ENCODE results near the gene NR3C1.

Gene NR3C1

GRCh38 chr5:143426437-143426991 lies 23.0 kb upstream of the NR3C1 start:
- DNase-seq (ENCODE audit: low read depth), result no peak

DNA sequence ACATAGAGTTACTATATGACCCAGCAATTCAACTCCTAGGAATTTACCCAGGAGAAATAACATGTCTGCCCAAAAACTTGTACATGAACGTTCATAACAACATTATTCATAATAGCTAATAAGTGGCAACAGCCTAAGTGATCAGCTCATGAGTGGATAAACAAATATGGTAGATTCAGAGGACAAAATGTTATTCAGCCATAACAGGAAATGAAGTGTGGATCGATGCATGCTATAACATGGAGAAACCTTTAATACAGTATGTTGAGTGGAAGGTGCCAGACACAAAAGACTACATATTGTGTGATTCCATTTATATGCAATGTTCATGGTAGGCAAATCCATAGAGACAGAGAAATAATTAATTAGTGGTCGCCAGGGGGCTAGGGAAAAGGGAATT lies 22.3 kb upstream of the NR3C1 start:
- DNase-seq (ENCODE audit: low read depth), result no peak

- no peak for DNase-seq (ENCODE audit: low read depth)
Observed at GRCh38 chr5:143418140-143418866, 14.8 kb upstream of the NR3C1 start.

- DNase-seq (ENCODE audit: low read depth), result no peak
Observed at GRCh38 chr5:143417503-143418139, 14.1 kb upstream of the NR3C1 start.

- no peak for DNase-seq (ENCODE audit: low read depth)
Observed at GRCh38 chr5:143416411-143416810, 12.9 kb upstream of the NR3C1 start.

- DNase-seq (ENCODE audit: low read depth), result no peak
Observed at GRCh38 chr5:143413958-143414669, 10.6 kb upstream of the NR3C1 start.

DNA sequence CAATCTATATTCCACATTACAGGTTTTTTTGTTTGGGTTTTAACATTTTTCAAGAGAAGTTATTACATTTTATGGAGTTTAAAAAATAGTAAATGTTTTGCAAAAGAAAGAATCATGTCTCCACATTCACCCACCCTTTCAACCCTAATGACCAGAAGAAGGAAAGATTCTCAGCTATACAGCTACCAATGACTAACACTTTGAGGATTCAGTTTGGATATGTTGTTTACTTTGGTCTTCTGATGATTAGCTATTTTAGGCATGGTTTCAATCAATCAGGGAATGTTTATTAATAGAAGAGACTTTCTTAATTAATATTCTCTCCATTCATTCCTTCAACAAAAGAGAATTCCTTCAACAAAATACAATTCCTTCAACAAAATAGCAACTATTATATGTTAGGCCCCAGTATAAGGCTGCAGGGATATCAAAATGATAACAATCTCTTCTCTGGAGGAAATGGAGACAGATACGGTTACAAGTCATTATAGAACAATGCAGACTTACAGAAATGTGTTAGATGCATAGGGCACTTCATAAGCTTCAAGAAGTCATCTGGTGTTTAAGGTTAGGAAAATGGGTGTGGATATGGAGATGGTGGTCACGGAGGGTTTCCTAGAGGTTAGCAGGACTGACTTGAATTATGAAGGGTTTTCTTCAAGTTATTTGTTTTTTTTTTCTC lies 9.3 kb upstream of the NR3C1 start:
- no peak for DNase-seq (ENCODE audit: low read depth)

DNA sequence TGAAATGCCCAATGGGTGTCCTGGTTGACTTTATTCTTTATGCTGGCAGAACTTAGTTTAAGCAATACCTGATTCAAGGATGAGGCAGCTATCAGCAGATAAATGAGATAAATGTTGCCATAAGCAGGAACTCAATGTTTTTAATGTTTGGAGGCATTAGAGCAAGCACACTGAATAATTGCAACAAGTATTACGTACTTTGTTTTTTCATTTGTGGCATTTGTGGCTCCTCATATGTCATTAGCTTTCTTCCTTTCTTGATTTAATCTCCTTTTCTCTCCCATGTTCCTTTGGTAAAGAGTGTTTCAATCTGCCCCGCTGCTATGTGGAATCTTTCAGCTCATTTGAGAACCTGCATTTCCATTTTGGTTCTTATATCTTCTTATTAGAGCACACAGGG lies 6.4 kb upstream of the NR3C1 start:
- DNase-seq (ENCODE audit: low read depth), result no peak

- DNase-seq (ENCODE audit: low read depth), result no peak
Observed at GRCh38 chr5:143406408-143406807, 2.9 kb upstream of the NR3C1 start.

- DNase-seq (ENCODE audit: low read depth), result no peak
Observed at GRCh38 chr5:143405849-143406098, 2.3 kb upstream of the NR3C1 start.

GRCh38 chr5:143405063-143405848 lies 1.8 kb upstream of the NR3C1 start:
- DNase-seq (ENCODE audit: low read depth), result no peak

DNA sequence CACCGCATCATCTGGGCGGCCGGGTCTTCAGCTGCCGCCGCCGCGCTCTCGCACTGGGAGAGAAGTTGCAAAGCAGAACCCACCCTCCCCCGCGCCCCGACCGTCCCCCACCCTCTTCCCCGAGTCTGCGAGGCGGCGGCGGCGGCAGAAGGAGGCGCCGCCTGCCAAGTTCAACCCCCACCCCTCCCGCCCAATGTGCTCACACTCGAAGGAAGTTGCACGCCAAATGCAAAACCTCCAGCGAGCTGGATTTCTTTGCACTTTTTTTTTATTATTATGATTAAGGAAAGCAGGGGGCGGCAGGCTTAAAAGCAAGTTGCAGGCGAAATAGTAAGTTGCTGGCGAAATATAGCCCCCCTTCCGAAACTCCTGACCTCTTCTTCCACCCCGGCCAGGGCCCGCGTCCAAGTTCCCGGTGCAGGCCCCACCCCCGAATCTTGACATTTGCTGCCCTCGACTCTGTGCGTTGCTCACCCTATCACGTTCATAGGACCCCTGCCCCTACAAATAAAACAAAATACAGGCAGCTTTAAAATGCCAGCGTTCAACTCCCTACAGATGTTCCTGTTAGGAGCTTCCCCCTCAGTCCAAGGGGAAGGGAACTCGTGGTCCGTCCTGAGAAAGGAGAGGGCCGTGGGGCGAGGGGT lies 1.1 kb upstream of the NR3C1 start:
- peak; percentile 82 for DNase-seq (ENCODE audit: low read depth)

- no peak for DNase-seq (ENCODE audit: low read depth)
Observed at GRCh38 chr5:143403334-143403592, 223 bp downstream of the NR3C1 start.

DNA sequence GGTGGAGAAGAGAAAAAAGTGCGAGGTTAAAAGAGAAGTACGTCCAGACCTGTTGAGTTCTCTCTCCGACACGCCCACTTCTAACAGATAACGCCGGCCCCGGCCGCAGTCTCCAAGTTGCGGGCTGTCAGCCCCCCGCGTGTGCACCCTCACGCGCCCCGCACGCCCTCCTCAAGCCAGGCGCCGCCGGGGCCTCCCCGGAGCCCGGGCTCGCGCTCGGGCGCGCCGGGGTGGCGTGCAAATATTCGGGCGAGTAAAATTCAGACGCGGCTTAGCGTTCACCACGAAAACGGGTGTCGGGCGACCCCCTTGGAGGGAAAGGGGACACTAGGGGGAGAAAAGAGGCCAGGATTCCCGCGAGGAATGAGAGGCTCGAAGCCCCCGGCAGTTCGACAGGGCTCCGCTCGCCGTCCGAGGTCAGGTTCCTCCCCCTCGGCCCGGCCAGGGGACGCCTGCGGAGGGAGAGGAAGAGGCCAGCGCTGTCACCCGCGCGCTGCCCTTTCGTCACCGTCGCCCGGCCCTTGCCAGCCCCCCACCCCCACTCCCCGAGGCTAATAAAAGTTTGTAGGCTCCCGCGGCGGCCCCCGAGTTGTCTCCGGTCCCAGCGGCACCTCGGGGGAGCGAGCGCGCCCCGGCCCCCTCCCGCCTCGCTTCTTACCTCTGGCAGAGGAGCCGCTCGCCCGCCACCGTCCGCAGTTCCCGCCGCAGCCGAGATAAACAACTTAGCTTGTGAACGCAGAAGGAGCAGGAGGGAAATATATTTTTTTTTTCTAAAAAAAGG lies 743 bp downstream of the NR3C1 start:
- no peak for DNase-seq (ENCODE audit: low read depth)

DNA sequence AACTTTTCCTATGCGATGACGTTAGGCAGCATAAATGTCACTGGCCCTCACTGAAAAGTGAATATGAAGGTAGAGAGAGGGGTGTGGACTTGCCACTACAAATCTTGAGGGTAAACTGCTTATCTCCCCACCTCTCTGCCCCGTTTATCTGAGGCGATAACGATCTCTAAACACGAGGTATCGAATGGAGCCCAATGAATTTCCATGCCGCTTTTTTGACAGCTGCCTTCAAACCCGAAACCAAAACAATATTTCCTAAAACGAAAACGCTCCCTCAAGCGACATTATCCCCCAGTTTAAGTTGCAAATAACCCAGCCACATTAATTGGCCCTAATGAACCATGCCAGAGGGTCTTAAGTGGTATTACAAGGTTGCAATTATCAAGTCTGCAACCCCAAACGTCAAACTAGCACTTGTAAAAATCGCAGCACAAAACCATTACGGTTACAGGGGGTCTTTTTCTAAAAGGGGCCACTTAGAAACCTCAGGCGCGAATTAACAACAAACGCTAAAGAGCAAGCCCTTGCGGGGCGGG lies 1.4 kb downstream of the NR3C1 start:
- DNase-seq (ENCODE audit: low read depth), result no peak

- no peak for DNase-seq (ENCODE audit: low read depth)
Observed at GRCh38 chr5:143401227-143402016, 2.1 kb downstream of the NR3C1 start.

GRCh38 chr5:143400541-143401226 lies 2.8 kb downstream of the NR3C1 start:
- DNase-seq (ENCODE audit: low read depth), result no peak

- no peak for DNase-seq (ENCODE audit: low read depth)
Observed at GRCh38 chr5:143399616-143400540, 3.6 kb downstream of the NR3C1 start.

Measured in GM04504 (cell line).